Erythroblast (primary cell): ENCODE results near the gene CUL7.

ENCODE experiments used
- GATA1 ChIP-seq: IDR thresholded peaks from 2 replicates; pipeline ENCODE4 v1.6.1; 2011; ENCODE audit warnings: low read depth, mild to moderate bottlenecking, control low read depth, low read length, moderate library complexity
- POLR2A ChIP-seq: IDR thresholded peaks from 2 replicates; pipeline ENCODE4 v1.6.1; 2011; ENCODE audit warnings: mild to moderate bottlenecking, low read length

DNA sequence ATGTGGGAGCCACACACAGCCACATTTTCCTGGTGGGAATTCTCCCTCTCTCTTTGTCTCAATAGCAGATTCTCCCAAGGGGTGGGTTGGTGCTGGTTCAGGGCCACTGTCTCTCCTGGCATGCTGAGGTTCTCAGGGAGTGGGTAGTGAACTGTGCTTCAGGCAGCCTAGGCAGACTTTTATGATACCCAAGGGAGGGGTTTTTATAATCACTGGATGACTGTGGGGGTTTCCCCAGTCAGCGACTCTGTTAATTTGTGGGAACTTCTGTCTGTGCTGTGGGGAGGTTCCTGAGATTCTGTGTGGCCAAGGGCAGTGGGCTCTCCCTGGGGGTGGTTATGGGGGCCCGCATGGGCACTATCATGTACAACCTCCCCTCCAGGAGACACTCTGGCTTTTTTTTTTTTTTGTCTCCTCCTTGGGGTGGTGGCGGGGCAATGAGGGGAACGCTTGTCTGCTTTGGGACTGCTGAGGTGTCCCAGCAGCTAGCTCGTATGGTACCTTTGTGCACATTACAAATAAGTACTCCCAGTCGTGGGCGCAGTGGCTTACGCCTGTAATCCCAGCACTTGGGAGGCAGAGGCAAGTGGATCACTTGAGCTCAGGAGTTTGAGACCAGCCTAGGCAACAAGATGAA is 32.5 kb upstream of the CUL7 start:
- TF ChIP-seq POLR2A (no peak), GATA1 (no peak)
